Measurements from ENCODE around the gene ZNF525. TPM values are rescaled to one million over a fixed set of nuclear protein-coding genes. Genes with fewer than 3 reads are reported as not detected.
A peak's percentile ranks its signal among the peaks of the same experiment; 100 is the strongest.
"Not testable (repeated sequence)": the region's sequence is repeated elsewhere in the genome, so short reads cannot be mapped to it uniquely, and the experiment has no call there.

Gene ZNF525
- total RNA-seq, 4 donors from 2014 or later, result 15.0 to 25.7 (median 22.3) TPM

- H3K4me1 ChIP-seq, result no peaks in the 10 kb centered on the region
- H3K27ac ChIP-seq, result peak within 1 kb of the TSS; percentile 79 to 88
- no peak for TF ChIP-seq CTCF (IDR thresholded peaks at IDR 0.05)
- peak; percentile 45 to 48 for TF ChIP-seq POLR2A (IDR thresholded peaks at IDR 0.05)
- no peaks in the 10 kb centered on the region for H3K36me3 ChIP-seq
- H3K27me3 ChIP-seq, result no peaks in the 10 kb centered on the region
- H3K4me3 ChIP-seq, result peak within 1 kb of the TSS; percentile 60 to 77
- peak; percentile 95 to 97 for DNase-seq
- no peaks in the 10 kb centered on the region for H3K9me3 ChIP-seq
- intact Hi-C loops (cut with DNase I; ENCODE audit: low total_unique reads), result no loop called here
These were observed 31.7 kb upstream of the ZNF525 start, which contains the start of gene ZNF845 for GRCh38 chr19:53333463-53334449. Gene ZNF845, plus strand, starts transcription at chr19:53333749. Its CDS starts 7,559 bp downstream, at chr19:53341308.

DNA sequence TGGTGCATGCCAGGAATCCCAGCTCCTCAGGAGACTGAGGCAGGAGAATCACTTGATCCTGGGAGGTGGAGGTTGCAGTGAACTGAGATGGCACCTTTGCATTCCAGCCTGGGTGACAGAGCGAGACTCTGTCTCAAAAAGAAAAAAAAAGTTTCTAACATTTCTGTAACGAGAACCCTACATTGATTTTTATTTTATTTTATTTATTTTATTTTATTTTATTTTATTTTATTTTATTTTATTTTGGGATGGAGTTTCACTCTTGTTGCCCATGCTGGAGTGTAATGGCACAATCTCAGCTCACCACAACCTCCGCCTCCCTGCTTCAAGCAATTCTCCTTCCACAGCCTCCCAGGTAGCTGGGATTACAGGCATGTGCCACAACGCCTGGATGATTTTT is 21.1 kb upstream of the ZNF525 start:
- intact Hi-C loops (cut with DNase I; ENCODE audit: low total_unique reads); H3K4me1 ChIP-seq; H3K27ac ChIP-seq; DNase-seq; H3K4me3 ChIP-seq; H3K27me3 ChIP-seq; H3K36me3 ChIP-seq: not testable (repeated sequence)
- peaks cover 0 to 49% of the 10 kb centered on the region in 2 donors for H3K9me3 ChIP-seq

DNA sequence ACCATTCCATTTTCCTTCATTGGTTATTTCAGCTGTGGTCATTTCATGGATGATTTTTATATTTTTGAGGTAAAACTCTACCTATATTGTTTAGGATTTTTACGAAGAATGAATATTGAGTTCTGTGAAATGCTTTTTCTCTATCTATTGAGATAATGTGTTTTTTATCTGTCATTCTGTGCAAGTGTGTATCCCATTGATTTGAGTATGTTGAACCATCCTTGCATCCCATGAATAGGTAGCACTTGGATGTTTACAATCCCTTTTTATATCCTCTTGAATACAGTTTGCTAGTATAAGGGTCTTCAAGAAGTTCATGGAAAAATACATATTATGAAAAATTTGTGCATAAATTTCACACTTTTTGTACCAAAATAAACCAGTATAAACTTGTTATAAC is 9.8 kb upstream of the ZNF525 start:
- no peaks in the 10 kb centered on the region for H3K27me3 ChIP-seq
- peaks cover 0 to 6% of the 10 kb centered on the region in 2 donors for H3K36me3 ChIP-seq
- TF ChIP-seq POLR2A (IDR thresholded peaks at IDR 0.05), result no peak
- H3K27ac ChIP-seq, result no peak overlapping the region
- DNase-seq, result no peak
- H3K9me3 ChIP-seq, result peaks cover 0 to 54% of the 10 kb centered on the region in 2 donors
- no peak overlapping the region for H3K4me3 ChIP-seq
- intact Hi-C loops (cut with DNase I; ENCODE audit: low total_unique reads), result no loop called here
- H3K4me1 ChIP-seq, result no peaks in the 10 kb centered on the region

DNA sequence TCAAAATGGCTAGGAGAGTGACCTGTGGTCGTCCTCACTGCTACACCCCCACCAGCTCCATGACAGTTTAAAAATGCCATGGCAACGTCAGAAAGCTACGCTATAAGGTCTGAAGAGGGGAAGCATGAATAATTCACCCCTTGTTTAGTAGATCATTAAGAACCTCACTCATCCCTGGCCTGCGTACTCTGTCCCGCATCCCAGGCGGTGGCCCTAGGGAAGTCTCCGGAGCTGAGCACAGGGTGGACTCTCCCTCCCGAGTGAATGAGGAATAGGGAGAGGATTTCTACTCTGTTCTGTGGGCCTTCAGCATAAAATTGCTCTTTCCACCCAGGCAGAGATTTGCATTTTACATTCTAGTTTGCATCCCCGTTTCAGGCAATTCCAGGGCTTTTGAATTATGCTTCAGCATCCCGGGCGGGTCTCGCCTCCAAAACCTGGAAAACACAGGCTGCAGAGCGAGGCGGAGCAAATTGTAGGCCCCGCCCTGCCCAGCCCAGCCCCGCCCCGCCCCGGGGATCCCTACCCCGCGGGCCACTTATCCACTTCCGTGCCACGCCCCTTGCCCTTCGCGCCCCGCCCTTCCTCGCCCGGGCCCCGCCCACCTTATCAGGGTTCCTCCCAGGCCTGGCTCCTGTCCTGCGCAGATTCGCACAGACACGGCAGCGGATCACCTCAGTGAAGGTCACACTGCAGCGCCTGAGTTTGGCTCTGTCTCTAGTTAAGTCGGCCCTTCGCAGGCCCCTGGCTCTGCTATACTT is 7.5 kb upstream of the ZNF525 start:
- H3K4me3 ChIP-seq, result no peak overlapping the region
- TF ChIP-seq CTCF (IDR thresholded peaks at IDR 0.05) (no peak), POLR2A (IDR thresholded peaks at IDR 0.05) (no peak)
- intact Hi-C loops (cut with DNase I; ENCODE audit: low total_unique reads), result no loop called here

DNA sequence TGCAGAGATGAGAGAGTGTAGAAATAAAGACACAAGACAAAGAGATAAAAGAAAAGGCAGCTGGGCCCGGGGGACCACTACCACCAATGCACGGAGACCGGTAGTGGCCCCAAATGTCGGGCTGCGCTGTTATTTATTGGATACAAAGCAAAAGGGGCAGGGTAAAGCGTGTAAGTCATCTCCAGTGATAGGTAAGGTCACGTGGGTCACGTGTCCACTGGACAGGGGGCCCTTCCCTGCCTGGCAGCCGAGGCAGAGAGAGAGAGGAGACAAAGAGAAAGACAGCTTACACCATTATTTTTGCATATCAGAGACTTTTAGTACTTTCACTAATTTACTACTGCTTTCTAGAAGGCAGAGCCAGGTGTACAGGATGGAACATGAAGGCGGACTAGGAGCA is 5.4 kb upstream of the ZNF525 start:
- intact Hi-C loops (cut with DNase I; ENCODE audit: low total_unique reads); H3K27ac ChIP-seq; H3K4me1 ChIP-seq; H3K4me3 ChIP-seq; H3K36me3 ChIP-seq; DNase-seq; H3K27me3 ChIP-seq: not testable (repeated sequence)
- H3K9me3 ChIP-seq, result peaks cover 0 to 11% of the 10 kb centered on the region in 2 donors

More for the DNA sequence above, 7.5 kb upstream of the ZNF525 start:
- H3K36me3 ChIP-seq, result no peaks in the 10 kb centered on the region
- no peak overlapping the region for H3K27ac ChIP-seq
- H3K27me3 ChIP-seq, result no peaks in the 10 kb centered on the region
- no peaks in the 10 kb centered on the region for H3K4me1 ChIP-seq
- no peak for DNase-seq
- H3K9me3 ChIP-seq, result peaks cover 0 to 32% of the 10 kb centered on the region in 2 donors

DNA sequence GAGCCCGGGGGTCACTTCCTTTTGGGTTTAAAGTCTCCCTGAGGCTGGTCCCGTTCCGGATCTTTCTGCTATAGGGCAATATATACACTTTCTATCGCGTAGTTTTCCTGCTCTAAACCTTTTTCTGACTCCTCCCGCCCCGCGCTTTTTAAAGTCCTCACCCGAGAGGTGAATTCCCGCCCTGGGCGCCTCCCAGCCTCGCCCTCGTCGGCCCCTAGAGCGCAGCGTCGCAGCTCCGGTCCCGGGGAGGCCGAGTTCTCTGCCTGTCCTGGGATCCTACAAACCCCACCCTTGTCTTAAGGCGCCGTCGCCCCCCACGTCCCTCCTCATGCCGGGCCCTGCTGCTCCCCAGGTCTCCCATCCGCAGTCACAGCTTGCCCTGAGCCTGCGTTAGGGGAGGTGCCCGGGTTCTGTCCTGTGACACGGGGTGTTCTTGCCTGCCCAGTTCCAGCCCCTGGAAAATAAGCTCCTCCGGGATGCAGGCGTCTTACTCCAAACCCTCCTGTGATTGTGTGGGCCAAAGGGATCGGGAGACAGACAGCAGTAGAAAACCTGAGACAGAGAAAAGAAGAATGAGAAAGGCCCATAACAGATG is 491 bp downstream of the ZNF525 start:
- DNase-seq, result no peak
- TF ChIP-seq POLR2A (IDR thresholded peaks at IDR 0.05), result no peak
- TF ChIP-seq CTCF (IDR thresholded peaks at IDR 0.05), result no peak
- Histone ChIP-seq H3K27ac (peak overlapping the region; percentile 74 to 83), H3K27me3 (no peaks in the 10 kb centered on the region), H3K4me3 (peak overlapping the region; percentile 52 to 65), H3K9me3 (no peaks in the 10 kb centered on the region), H3K4me1 (no peaks in the 10 kb centered on the region), H3K36me3 (no peaks in the 10 kb centered on the region)
- intact Hi-C loops (cut with DNase I; ENCODE audit: low total_unique reads), result no loop called here
